Activated CD8-positive, alpha-beta memory T cell treated with anti-CD3 and anti-CD28 coated beads, Interleukin-2, amount 10 ng/mL, durations not matched to agents 7 days and 5 days (primary cell): ENCODE results near the gene MEIS2. TPM values are rescaled to one million over a fixed set of nuclear protein-coding genes. Genes with fewer than 3 reads are reported as not detected.

Experiments
- ATAC-seq: fragments of 150-1000 bp; cut with Tn5 transposase; one replicate; pipeline ENCODE4 v1.10.0; 2021; ENCODE audit warnings: moderate library complexity
- CTCF ChIA-PET: fragments of 350-600 bp; sonication (Branson Sonifier 250); formaldehyde crosslinking; loops from one replicate; lab custom pipeline; 2021; ENCODE audit warnings: antibody characterized with exemption; lab: Charles Lee
- DNase-seq: peaks from one replicate; pipeline ENCODE4 v3.0.0-alpha.2; 2020
- H3K27ac Mint-ChIP-seq: one replicate; pipeline ENCODE4 v1.8.0; 2021; ENCODE audit warnings: mild to moderate bottlenecking, mixed read lengths
- H3K27me3 Mint-ChIP-seq: one replicate; pipeline ENCODE4 v1.8.0; 2021; ENCODE audit warnings: mixed read lengths
- H3K36me3 Mint-ChIP-seq: one replicate; pipeline ENCODE4 v1.8.0; 2021; ENCODE audit warnings: mild to moderate bottlenecking, mixed read lengths
- H3K4me1 Mint-ChIP-seq: one replicate; pipeline ENCODE4 v1.8.0; 2021; ENCODE audit warnings: mixed read lengths
- H3K4me3 Mint-ChIP-seq: one replicate; pipeline ENCODE4 v1.8.0; 2021; ENCODE audit warnings: mild to moderate bottlenecking, moderate library complexity, mixed read lengths
- H3K9me3 Mint-ChIP-seq: one replicate; pipeline ENCODE4 v1.8.0; 2022; ENCODE audit warnings: low read depth, mixed read lengths
- total RNA-seq, 2 experiments: library from RNA; stranded (reverse); gene quantifications; one replicate each; pipeline ENCODE4 v1.2.3, GENCODE V29; 2021

Gene MEIS2
- total RNA-seq, 2 experiments from 2014 or later, result 0.07 TPM; not detected in 1

- H3K36me3 Mint-ChIP-seq, result no peaks in the 10 kb centered on the region
- no peak for DNase-seq
- CTCF ChIA-PET, result no interaction called here
- no peak for ATAC-seq
- H3K27me3 Mint-ChIP-seq, result no peaks in the 10 kb centered on the region
- no peaks in the 10 kb centered on the region for H3K9me3 Mint-ChIP-seq
- no peak overlapping the region for H3K4me3 Mint-ChIP-seq
- H3K27ac Mint-ChIP-seq, result no peak overlapping the region
- no peaks in the 10 kb centered on the region for H3K4me1 Mint-ChIP-seq
Observed at GRCh38 chr15:36907295-36907694, 193.1 kb downstream of the MEIS2 start.

GRCh38 chr15:36905908-36906307 is 194.4 kb downstream of the MEIS2 start:
- CTCF ChIA-PET, result no interaction called here
- H3K36me3 Mint-ChIP-seq, result no peaks in the 10 kb centered on the region
- no peaks in the 10 kb centered on the region for H3K9me3 Mint-ChIP-seq

GRCh38 chr15:36904715-36905114 is 195.6 kb downstream of the MEIS2 start:
- Mint-ChIP-seq H3K27ac (no peak overlapping the region), H3K4me3 (no peak overlapping the region), H3K36me3 (no peaks in the 10 kb centered on the region), H3K27me3 (no peaks in the 10 kb centered on the region), H3K9me3 (no peaks in the 10 kb centered on the region), H3K4me1 (no peaks in the 10 kb centered on the region)
- no peak for ATAC-seq
- CTCF ChIA-PET, result no interaction called here
- no peak for DNase-seq

More at GRCh38 chr15:36905908-36906307, 194.4 kb downstream of the MEIS2 start:
- ATAC-seq (no peak), DNase-seq (no peak)
- Mint-ChIP-seq H3K4me3 (no peak overlapping the region), H3K4me1 (no peaks in the 10 kb centered on the region), H3K27me3 (no peaks in the 10 kb centered on the region), H3K27ac (no peak overlapping the region)

GRCh38 chr15:36903922-36904556 is 196.3 kb downstream of the MEIS2 start:
- ATAC-seq (no peak), DNase-seq (no peak)
- H3K9me3 Mint-ChIP-seq, result no peaks in the 10 kb centered on the region
- CTCF ChIA-PET, result no interaction called here
- no peaks in the 10 kb centered on the region for H3K4me1 Mint-ChIP-seq
- H3K4me3 Mint-ChIP-seq, result no peak overlapping the region
- H3K27me3 Mint-ChIP-seq, result no peaks in the 10 kb centered on the region
- no peak overlapping the region for H3K27ac Mint-ChIP-seq
- H3K36me3 Mint-ChIP-seq, result no peaks in the 10 kb centered on the region

GRCh38 chr15:36903195-36903594 is 197.2 kb downstream of the MEIS2 start:
- Mint-ChIP-seq H3K4me3 (no peak overlapping the region), H3K36me3 (no peaks in the 10 kb centered on the region), H3K9me3 (no peaks in the 10 kb centered on the region), H3K27me3 (peaks cover under 1% of the 10 kb centered on the region), H3K27ac (no peak overlapping the region), H3K4me1 (no peaks in the 10 kb centered on the region)
- ATAC-seq (no peak), DNase-seq (no peak)
- CTCF ChIA-PET, result no interaction called here

GRCh38 chr15:36901012-36901411 is 199.3 kb downstream of the MEIS2 start:
- Mint-ChIP-seq H3K27me3 (peaks cover 6% of the 10 kb centered on the region), H3K36me3 (no peaks in the 10 kb centered on the region), H3K27ac (no peak overlapping the region), H3K4me1 (no peaks in the 10 kb centered on the region), H3K4me3 (no peak overlapping the region), H3K9me3 (no peaks in the 10 kb centered on the region)
- DNase-seq, result no peak
- CTCF ChIA-PET, result no interaction called here
- no peak for ATAC-seq

- ATAC-seq (no peak), DNase-seq (no peak)
- Mint-ChIP-seq H3K9me3 (no peaks in the 10 kb centered on the region), H3K36me3 (no peaks in the 10 kb centered on the region), H3K4me1 (no peaks in the 10 kb centered on the region), H3K4me3 (no peak overlapping the region), H3K27me3 (peaks cover 6% of the 10 kb centered on the region), H3K27ac (no peak overlapping the region)
- CTCF ChIA-PET, result interaction anchor here (0.6 kb wide), 1 partner anchor 262 kb away, joined by 3 read pairs; no protein-coding TSS in a partner anchor
Observed at GRCh38 chr15:36899696-36900095, 200.7 kb downstream of the MEIS2 start.

GRCh38 chr15:36898536-36899126 is 201.7 kb downstream of the MEIS2 start:
- Mint-ChIP-seq H3K36me3 (no peaks in the 10 kb centered on the region), H3K9me3 (no peaks in the 10 kb centered on the region), H3K4me1 (no peaks in the 10 kb centered on the region), H3K27ac (no peak overlapping the region), H3K27me3 (peaks cover 6% of the 10 kb centered on the region), H3K4me3 (no peak overlapping the region)
- DNase-seq (no peak), ATAC-seq (no peak)
- CTCF ChIA-PET, result interaction anchor here (0.6 kb wide), 1 partner anchor 263 kb away, joined by 3 read pairs; no protein-coding TSS in a partner anchor

GRCh38 chr15:36897834-36898233 is 202.5 kb downstream of the MEIS2 start:
- Mint-ChIP-seq H3K4me1 (no peaks in the 10 kb centered on the region), H3K36me3 (no peaks in the 10 kb centered on the region), H3K27me3 (peaks cover 6% of the 10 kb centered on the region), H3K27ac (no peak overlapping the region), H3K9me3 (no peaks in the 10 kb centered on the region), H3K4me3 (no peak overlapping the region)
- CTCF ChIA-PET, result no interaction called here
- no peak for DNase-seq
- ATAC-seq, result no peak

GRCh38 chr15:36896949-36897348 is 203.4 kb downstream of the MEIS2 start:
- DNase-seq (no peak), ATAC-seq (no peak)
- H3K4me3 Mint-ChIP-seq, result no peak overlapping the region
- H3K36me3 Mint-ChIP-seq, result no peaks in the 10 kb centered on the region
- CTCF ChIA-PET, result no interaction called here
- H3K9me3 Mint-ChIP-seq, result no peaks in the 10 kb centered on the region
- no peaks in the 10 kb centered on the region for H3K4me1 Mint-ChIP-seq
- H3K27ac Mint-ChIP-seq, result no peak overlapping the region
- H3K27me3 Mint-ChIP-seq, result peaks cover 6% of the 10 kb centered on the region

GRCh38 chr15:36894075-36894474 is 206.3 kb downstream of the MEIS2 start:
- Mint-ChIP-seq H3K4me3 (no peak overlapping the region), H3K36me3 (no peaks in the 10 kb centered on the region), H3K4me1 (no peaks in the 10 kb centered on the region), H3K27ac (no peak overlapping the region), H3K27me3 (peaks cover 23% of the 10 kb centered on the region), H3K9me3 (no peaks in the 10 kb centered on the region)
- ATAC-seq (no peak), DNase-seq (no peak)
- CTCF ChIA-PET, result no interaction called here

- H3K4me1 Mint-ChIP-seq, result no peaks in the 10 kb centered on the region
- DNase-seq (no peak), ATAC-seq (no peak)
- CTCF ChIA-PET, result no interaction called here
- H3K27ac Mint-ChIP-seq, result no peak overlapping the region
- peaks cover 31% of the 10 kb centered on the region for H3K27me3 Mint-ChIP-seq
- H3K9me3 Mint-ChIP-seq, result no peaks in the 10 kb centered on the region
- no peaks in the 10 kb centered on the region for H3K36me3 Mint-ChIP-seq
- no peak overlapping the region for H3K4me3 Mint-ChIP-seq
Observed at GRCh38 chr15:36893276-36893675, 207.1 kb downstream of the MEIS2 start.

GRCh38 chr15:36888011-36888992 is 212.0 kb downstream of the MEIS2 start:
- Mint-ChIP-seq H3K27me3 (peaks cover 74% of the 10 kb centered on the region), H3K9me3 (no peaks in the 10 kb centered on the region), H3K36me3 (no peaks in the 10 kb centered on the region), H3K4me3 (no peak overlapping the region), H3K27ac (no peak overlapping the region), H3K4me1 (no peaks in the 10 kb centered on the region)
- DNase-seq (no peak), ATAC-seq (no peak)
- CTCF ChIA-PET, result no interaction called here
